Adrenal gland (tissue), 12 donors: ENCODE data around the gene SMC1B. TPM values are rescaled to one million over a fixed set of nuclear protein-coding genes. Genes with fewer than 3 reads are reported as not detected.

Experiments
- DNase-seq, 7 donors: peaks; one replicate each; pipeline ENCODE4 v3.0.0-alpha.2; 2019 to 2020
- H3K27ac ChIP-seq, 5 donors: fragments of 200-600 bp; sonication (generic) in 4 of 5; 1 replicate in 3 of 5; 2 replicates in 2 of 5; pipeline versions ENCODE4 v1.5.1 to v1.8.0; 2016 to 2020; ENCODE audit warnings: mild to moderate bottlenecking in 1 of 5
- H3K27me3 ChIP-seq: fragments of 200-600 bp; 2 replicates; pipeline ENCODE4 v1.8.0; 2021
- H3K36me3 ChIP-seq, 2 donors: fragments of 200-600 bp; replicated peaks in 1 of 2; 1 replicate in 1 of 2; 2 replicates in 1 of 2; pipeline versions ENCODE4 v1.5.1 to v1.8.0; 2018 to 2022
- H3K4me1 ChIP-seq, 2 donors: fragments of 200-600 bp; replicated peaks in 1 of 2; 1 replicate in 1 of 2; 2 replicates in 1 of 2; pipeline versions ENCODE4 v1.5.1 to v1.8.0; 2018 to 2021
- H3K4me3 ChIP-seq, 4 donors: fragments of 200-600 bp; sonication (generic) in 3 of 4; one replicate each; pipeline ENCODE4 v1.5.1; 2016 to 2018
- H3K9me3 ChIP-seq, 3 donors: fragments of 200-600 bp; sonication (generic) in 1 of 3; replicated peaks in 1 of 3; 1 replicate in 2 of 3; 2 replicates in 1 of 3; pipeline versions ENCODE4 v1.5.1 to v1.8.0; 2016 to 2021
- POLR2A ChIP-seq, 2 donors: fragments of 450-650 bp; IDR thresholded peaks; one replicate each; pipeline ENCODE4 v1.6.1; 2017; ENCODE audit warnings: antibody characterized with exemption in 2 of 2, mild to moderate bottlenecking in 2 of 2, moderate library complexity in 1 of 2
- WGBS, 4 donors: extraction: QIAGEN DNeasy Blood & Tissue Kit in 2 of 4; methylation state at CpG; one replicate each; pipeline versions ENCODE4 v1.1.5 to v1.1.7; 2013 to 2017; 5-methylcytosine and 5-hydroxymethylcytosine counted together
- intact Hi-C, 2 donors: fragments of 100-400 bp; cut with DNase I; formaldehyde crosslinking; loops; one replicate each; pipeline versions ENCODE4 v1.14.1 to v1.15.0; 2022 to 2023
- polyA plus RNA-seq, 3 donors: library from polyadenylated mRNA; stranded (reverse); fragments of 200-250 nt in 2 of 3; fragments of 350-450 nt in 1 of 3; fragmentation: Illumina TruSeq in 1 of 3; extraction: RNeasy Lipid Tissue Mini Kit (QIAGEN cat#74804) in 1 of 3; gene quantifications; one replicate each; pipeline ENCODE4 v1.2.3, GENCODE V29; 2013 to 2014
- total RNA-seq, 9 donors: library from RNA; depleted of rRNA in 4 of 9; stranded (reverse); fragments of >200 nt in 4 of 9; fragments of 120-200 nt in 1 of 9; fragmentation: NEBNext Ultra II Directional in 1 of 9; extraction: Animal tissue kit (Norgen Biotek cat#: 25700) in 1 of 9; gene quantifications; one replicate each; pipeline versions ENCODE4 v1.1.0 to v1.2.4, GENCODE V29; 2013 to 2023
- TF ChIP-seq, protein P1 (sequence below), 6 experiments: fragments of 450-650 bp in 4 of 6; fragments of 200-600 bp in 2 of 6; sonication (generic) in 1 of 6; IDR thresholded peaks; 1 replicate in 5 of 6; 2 replicates in 1 of 6; pipeline versions ENCODE4 v1.5.1 to v1.8.0; 2016 to 2021; ENCODE audit warnings: antibody characterized with exemption in 6 of 6, mild to moderate bottlenecking in 2 of 6, moderate library complexity in 1 of 6
- donor health status: healthy with polysubstance abuse.
- donor health status: Bipolar disorder and iron deficiency.
- donor health status: DM: yes; HTN: yes; CAD: no.
- donor health status: DM: no; HTN: no; CAD: no.
- donor health status: DM: no; HTN: no; CAD: no.
- donor health status: DM: yes; HTN: yes; CAD: no.

SMC1B gene
- total and polyA plus RNA-seq, 12 donors, result 0.06 TPM; not detected in 11

DNA sequence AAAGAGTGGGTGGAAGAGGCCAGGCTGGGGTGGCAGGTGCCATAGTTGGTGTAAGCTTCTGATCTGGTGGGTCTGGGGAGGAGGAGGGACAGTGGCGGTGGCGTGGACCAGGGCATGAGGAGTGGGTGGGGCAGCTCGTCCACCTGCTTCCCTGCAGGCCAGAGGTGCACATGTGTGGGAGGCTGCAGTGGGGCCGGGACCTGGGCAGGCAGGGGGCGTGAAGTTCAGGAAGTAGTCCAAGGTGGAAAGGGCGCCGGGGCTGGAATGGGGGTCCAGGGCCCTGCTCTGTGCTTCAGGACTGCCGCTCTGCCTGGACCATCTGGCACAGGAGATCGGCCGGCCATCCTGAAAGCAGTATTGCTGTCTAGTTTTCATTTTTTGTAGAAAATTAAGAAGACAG is 16.0 kb upstream of the SMC1B start:
- intact Hi-C loops, result no loop called here
- Histone ChIP-seq H3K9me3 (no peaks in the 10 kb centered on the region), H3K4me1 (no peaks in the 10 kb centered on the region), H3K27me3 (no peaks in the 10 kb centered on the region), H3K36me3 (no peaks in the 10 kb centered on the region), H3K27ac (no peak overlapping the region), H3K4me3 (no peak overlapping the region)
- WGBS, 4 donors, result 89 to 91% (median 90%) methylated on average over 10 of the region's 10 CpGs
- DNase-seq, result no peak
- TF ChIP-seq, protein P1, sequence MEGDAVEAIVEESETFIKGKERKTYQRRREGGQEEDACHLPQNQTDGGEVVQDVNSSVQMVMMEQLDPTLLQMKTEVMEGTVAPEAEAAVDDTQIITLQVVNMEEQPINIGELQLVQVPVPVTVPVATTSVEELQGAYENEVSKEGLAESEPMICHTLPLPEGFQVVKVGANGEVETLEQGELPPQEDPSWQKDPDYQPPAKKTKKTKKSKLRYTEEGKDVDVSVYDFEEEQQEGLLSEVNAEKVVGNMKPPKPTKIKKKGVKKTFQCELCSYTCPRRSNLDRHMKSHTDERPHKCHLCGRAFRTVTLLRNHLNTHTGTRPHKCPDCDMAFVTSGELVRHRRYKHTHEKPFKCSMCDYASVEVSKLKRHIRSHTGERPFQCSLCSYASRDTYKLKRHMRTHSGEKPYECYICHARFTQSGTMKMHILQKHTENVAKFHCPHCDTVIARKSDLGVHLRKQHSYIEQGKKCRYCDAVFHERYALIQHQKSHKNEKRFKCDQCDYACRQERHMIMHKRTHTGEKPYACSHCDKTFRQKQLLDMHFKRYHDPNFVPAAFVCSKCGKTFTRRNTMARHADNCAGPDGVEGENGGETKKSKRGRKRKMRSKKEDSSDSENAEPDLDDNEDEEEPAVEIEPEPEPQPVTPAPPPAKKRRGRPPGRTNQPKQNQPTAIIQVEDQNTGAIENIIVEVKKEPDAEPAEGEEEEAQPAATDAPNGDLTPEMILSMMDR (IDR thresholded peaks at IDR 0.05), result no peak
- no peak for TF ChIP-seq POLR2A (IDR thresholded peaks at IDR 0.05)

DNA sequence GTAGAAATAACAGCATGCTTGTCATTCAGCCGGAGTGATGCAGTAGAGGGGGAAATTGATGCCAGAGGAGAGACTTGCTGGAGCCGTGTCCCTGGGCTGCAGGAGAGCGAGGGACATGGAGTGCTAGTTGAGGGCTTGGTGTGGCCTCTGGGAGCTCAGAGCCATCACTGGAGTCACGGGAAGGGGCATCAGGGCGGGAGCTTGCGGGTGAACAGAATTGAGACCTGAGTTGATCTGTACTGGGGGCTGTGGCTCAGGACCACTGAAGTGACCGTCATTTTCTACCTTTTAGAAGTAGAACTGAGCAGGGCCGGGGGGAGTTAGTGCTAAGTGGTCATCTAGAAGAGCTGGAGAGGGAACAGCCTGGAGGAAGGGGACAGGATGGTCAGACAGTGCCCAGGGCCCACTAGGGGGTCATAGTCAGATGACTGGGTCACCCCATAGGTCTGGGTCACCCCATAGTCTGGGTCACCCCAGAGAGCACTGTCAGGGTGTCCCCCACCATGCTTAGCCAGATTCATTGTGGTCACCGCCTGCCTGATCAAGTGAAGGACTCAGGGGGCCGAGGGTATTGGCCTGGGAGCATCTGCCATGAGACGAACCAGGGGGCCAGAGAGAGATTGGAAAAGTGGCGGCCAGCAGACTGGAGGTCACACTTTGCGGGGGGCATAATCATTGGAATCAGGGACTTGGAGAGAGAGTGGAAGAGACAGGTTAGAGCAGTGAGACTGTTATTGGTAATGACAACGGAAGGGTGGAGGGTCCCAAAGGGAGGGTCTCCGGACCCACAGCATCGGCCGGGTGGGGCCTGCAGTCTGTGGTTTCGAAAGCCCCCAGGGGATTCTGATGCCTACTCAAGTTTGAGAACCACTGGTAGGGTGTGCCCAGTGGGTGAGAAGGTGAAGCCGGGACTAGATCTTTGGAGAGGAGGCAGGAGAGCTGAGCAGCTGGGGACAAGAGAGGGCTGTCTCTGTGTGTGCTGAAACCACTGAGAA is 15.3 kb upstream of the SMC1B start:
- no peak for TF ChIP-seq POLR2A (IDR thresholded peaks at IDR 0.05)
- TF ChIP-seq, protein P1 (IDR thresholded peaks at IDR 0.05), result no peak
- intact Hi-C loops, result no loop called here
- Histone ChIP-seq H3K4me3 (no peak overlapping the region), H3K27me3 (no peaks in the 10 kb centered on the region), H3K27ac (no peak overlapping the region), H3K36me3 (no peaks in the 10 kb centered on the region), H3K4me1 (no peaks in the 10 kb centered on the region), H3K9me3 (no peaks in the 10 kb centered on the region)
- no peak for DNase-seq
- 81 to 92% (median 88%) methylated on average over 17 to 19 of the region's 19 CpGs for WGBS, 4 donors

DNA sequence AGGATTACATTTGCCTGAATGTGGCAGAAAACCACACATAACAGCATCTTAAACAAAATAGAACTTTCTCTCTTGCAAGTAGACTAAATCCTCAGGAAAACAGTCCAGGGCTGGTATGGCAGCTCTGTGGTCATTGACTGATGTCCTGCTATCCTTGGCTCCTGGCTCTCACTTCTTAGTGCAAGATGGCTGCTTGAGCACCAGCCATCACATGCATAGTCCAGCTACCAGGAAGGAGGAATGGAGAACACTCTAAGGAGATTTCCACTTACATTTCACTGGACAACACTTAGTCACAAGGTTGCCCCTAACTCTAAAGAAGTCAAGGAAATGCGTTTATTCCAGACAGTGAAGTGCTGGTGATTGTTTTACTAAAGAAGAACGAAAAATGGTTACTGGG is 13.7 kb upstream of the SMC1B start:
- Histone ChIP-seq H3K4me1 (no peaks in the 10 kb centered on the region), H3K27me3 (no peaks in the 10 kb centered on the region), H3K9me3 (no peaks in the 10 kb centered on the region), H3K4me3 (no peak overlapping the region), H3K27ac (no peak overlapping the region), H3K36me3 (no peaks in the 10 kb centered on the region)
- intact Hi-C loops, result no loop called here
- WGBS, 4 donors, result 72 to 98% (median 75%) methylated on average over 2 of the region's 2 CpGs
- TF ChIP-seq, protein P1 (IDR thresholded peaks at IDR 0.05), result no peak
- no peak for TF ChIP-seq POLR2A (IDR thresholded peaks at IDR 0.05)
- peak in 1 of 7 donors; percentile 6 for DNase-seq

DNA sequence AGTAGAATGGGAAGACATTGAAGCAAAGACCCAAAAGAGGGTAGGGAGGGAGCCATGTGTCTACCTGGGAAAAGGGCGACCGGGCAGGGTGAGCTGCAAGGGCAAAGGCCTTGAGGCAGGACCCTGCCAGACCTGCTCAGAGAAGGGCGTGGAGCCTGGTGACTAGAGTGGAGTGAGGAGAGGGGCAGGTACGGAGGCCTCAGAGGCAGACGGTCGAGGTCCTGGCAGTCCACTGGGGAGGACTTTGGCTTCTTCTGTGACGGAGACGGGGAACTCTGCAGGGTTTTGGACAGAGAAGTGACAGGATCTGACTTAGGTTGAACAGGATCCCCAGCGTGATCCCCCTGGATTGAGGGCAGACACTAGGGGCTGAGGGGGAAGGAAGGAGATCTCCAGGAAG is 13.0 kb upstream of the SMC1B start:
- no peak overlapping the region for H3K4me3 ChIP-seq
- no peaks in the 10 kb centered on the region for H3K27me3 ChIP-seq
- TF ChIP-seq, protein P1 (IDR thresholded peaks at IDR 0.05), result no peak
- TF ChIP-seq POLR2A (IDR thresholded peaks at IDR 0.05), result no peak
- DNase-seq, result peak in 1 of 7 donors; percentile 14
- intact Hi-C loops, result no loop called here
- H3K4me1 ChIP-seq, result no peaks in the 10 kb centered on the region
- WGBS, 4 donors, result 89 to 97% (median 96%) methylated on average over 9 of the region's 9 CpGs
- H3K27ac ChIP-seq, result no peak overlapping the region
- no peaks in the 10 kb centered on the region for H3K9me3 ChIP-seq
- H3K36me3 ChIP-seq, result no peaks in the 10 kb centered on the region
